AG20443 (cell line): ENCODE data around the gene ARMC5.
A peak's percentile ranks its signal among the peaks of the same experiment; 100 is the strongest.
"Not testable (repeated sequence)": the region's sequence is repeated elsewhere in the genome, so short reads cannot be mapped to it uniquely, and the experiment has no call there.

ENCODE experiments used
- DNase-seq: peaks from one replicate; pipeline ENCODE4 v3.0.0; 2012; ENCODE audit warnings: low spot score, mixed read lengths

The ARMC5 gene

DNA sequence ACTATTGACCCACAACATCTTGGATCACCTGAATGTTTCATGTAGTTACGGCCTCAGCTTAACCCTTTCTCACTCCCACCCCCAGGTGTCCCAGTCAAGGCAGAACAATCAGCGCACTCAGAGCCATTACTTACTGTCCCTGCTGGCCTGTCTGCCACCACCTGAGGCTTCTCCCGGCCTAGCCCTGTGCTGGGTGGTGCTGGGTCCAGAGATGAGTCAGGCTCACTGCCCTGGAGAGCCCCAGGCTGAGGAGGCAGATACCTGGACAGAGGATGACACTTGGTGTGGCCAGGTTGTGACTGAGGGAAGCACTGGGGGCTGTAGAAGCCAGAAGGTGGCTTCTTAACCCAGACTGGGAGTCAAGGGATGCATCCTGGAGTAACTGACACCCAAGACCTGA lies 19.7 kb downstream of the ARMC5 start:
- no peak for DNase-seq

DNA sequence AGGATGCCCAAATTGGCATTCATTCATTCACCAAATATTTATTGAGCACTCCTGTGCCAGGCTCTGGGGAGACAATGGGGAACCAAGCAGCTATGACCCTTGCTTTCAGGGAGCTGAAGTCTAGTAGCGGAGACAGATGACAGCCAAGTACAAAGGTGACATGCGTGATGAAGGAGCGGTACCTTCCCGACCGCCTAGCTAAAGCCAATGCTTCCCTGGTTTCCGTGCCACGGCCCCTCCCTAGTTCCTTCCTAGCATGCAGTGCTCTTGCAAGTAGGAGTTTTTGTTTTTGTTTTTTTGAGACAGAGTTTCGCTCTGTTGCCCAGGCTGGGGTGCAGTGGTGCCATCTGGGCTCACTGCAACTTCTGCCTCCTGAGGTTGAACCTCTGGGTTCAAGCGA lies 20.4 kb downstream of the ARMC5 start:
- DNase-seq, result no peak

DNA sequence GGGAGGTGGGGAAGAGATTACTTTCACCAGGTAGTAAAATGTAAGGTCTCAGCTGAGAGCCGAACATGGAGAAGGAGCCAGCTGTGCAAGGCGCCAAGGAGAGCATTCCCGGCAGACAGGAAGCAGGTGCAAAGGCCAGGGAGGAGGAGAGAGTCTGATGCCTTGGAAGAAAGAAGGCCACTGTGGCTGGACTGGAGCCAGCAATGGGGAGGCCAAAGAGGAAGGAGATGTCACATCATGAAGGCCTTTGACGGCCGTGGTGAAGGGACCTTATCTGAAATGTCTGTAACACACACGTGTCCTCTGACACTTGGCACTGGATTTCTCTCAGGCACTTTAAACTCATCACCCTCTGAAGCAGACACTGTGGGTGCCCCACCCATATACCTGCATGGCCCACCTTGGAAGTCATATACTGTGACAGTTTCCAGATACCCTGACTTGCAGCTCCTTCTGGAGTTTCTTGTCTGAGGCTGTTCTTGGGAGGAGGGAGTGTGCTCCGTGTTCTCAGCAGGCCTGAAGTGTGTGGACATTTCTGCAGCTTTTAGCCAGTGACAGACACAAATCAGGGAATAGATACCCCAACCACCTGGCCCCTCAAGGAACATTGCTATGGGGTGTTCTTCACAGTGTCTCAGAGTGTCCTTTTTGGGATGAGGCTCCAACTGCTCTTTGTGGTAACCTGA lies 21.7 kb downstream of the ARMC5 start:
- DNase-seq, result no peak

DNA sequence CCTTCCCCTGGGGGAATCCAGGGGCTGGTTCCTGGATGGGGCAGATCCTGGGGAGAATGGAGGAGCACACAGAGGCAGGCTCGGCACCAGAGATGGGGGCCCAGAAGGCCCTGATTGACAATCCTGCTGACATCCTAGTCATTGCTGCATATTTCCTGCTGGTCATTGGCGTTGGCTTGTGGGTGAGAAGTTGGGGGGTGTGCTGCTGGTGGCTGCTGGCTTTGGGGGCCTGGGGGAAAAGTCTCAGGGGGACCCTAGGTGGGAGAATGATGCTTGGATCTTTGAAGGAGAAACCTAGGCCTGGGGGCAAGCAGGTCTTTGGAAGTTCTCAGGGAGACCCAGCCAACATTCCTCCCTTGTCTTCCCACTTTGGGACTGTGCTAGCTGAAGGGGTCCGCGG lies 23.8 kb downstream of the ARMC5 start, which contains the start of gene SLC5A2:
TSS of gene SLC5A2 (plus strand) at position 43 of the 400 bp plus-strand sequence. CDS start at position 57, 14 bp downstream.
- DNase-seq, result no peak

DNA sequence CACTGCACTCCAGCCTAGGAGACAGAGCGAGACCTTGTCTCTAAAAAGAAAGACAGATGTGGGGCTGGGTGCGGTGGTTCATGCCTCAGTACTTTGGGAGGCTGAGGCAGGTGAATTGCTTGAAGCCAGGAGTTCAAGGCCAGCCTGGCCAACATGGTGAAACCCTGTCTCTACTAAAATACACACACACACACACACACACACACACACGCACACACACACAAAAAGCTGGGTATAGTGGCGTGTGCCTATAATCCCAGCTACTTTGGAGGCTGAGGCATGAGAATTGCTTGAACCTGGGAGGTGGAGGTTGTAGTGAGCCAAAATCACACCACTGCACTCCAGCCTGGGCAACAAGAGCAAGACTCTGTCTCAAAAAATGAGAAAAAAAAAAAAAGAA lies 24.7 kb downstream of the ARMC5 start:
- DNase-seq, result not testable (repeated sequence)

DNA sequence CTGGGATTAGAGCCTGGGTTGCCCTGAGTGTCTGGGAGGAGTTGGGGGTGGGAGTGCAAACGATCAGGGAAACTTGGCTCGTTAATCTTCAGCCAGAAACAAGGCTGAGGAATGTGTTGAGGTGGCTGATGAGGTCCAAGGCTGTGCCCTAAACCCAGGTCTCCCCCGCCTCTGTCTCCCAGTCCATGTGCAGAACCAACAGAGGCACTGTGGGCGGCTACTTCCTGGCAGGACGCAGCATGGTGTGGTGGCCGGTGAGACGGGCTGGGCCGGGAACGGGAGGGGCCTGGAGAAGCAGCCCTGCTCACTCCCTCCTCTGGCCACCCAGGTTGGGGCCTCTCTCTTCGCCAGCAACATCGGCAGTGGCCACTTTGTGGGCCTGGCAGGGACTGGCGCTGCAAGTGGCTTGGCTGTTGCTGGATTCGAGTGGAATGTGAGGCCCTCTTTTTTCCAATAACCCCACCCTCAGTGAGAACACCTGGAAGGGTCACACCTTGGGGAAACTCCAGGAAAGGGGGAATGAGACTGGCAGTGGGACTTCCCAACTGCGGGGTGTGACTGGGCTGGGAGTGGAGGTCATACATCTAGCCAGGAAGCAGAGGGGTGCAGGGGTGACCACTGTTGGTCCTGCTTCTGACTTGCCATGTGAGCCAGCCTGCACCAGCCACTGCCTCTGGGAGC lies 25.3 kb downstream of the ARMC5 start:
- no peak for DNase-seq

DNA sequence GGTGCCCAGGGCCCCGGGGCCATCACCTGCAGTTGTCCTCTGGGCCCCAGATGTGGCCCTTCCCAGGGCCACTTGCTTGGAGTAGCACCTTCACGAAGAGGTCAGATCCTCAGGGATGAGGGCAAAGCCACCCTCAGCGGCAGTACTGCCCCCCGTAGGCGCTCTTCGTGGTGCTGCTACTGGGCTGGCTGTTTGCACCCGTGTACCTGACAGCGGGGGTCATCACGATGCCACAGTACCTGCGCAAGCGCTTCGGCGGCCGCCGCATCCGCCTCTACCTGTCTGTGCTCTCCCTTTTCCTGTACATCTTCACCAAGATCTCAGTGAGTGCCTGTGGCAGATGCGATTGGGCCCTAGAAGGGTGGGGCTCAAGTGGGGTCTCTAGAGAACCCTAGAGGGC lies 26.3 kb downstream of the ARMC5 start:
- DNase-seq, result no peak

DNA sequence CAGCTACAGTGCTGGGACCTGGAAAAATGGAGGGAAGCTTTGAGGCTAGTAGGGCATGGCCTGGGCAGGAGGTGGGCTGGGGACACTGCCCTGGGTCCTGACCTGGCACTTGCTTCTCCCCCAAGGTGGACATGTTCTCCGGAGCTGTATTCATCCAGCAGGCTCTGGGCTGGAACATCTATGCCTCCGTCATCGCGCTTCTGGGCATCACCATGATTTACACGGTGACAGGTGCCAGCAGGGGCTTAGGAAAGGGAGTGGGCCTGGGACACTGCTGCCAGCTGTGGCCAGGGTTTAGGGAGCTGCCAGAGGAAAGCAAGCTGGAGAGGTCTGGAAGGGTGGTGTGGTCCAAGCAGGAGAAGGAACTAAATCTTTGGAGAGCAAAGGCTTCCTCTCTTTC lies 26.7 kb downstream of the ARMC5 start:
- no peak for DNase-seq

DNA sequence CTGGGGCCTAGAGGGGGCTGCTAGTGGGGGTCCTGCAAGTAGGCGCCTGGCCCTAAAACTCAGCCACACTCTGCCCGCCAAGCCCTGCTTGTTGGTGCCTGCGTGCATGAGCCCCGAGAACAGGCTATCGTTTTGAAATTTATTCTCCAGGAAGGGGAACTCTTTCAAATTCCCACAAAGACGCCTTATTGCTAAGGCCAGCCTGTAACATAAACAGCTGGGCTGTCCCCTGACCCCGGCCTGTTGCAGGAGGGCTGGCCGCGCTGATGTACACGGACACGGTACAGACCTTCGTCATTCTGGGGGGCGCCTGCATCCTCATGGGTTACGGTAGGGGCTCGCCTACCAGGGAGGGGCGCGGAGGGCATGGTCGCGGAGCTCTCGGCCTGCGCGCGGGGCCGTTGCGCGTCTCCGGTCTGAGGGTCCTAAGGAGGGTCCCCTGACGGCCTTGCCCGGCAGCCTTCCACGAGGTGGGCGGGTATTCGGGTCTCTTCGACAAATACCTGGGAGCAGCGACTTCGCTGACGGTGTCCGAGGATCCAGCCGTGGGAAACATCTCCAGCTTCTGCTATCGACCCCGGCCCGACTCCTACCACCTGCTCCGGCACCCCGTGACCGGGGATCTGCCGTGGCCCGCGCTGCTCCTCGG lies 27.9 kb downstream of the ARMC5 start:
- no peak for DNase-seq

DNA sequence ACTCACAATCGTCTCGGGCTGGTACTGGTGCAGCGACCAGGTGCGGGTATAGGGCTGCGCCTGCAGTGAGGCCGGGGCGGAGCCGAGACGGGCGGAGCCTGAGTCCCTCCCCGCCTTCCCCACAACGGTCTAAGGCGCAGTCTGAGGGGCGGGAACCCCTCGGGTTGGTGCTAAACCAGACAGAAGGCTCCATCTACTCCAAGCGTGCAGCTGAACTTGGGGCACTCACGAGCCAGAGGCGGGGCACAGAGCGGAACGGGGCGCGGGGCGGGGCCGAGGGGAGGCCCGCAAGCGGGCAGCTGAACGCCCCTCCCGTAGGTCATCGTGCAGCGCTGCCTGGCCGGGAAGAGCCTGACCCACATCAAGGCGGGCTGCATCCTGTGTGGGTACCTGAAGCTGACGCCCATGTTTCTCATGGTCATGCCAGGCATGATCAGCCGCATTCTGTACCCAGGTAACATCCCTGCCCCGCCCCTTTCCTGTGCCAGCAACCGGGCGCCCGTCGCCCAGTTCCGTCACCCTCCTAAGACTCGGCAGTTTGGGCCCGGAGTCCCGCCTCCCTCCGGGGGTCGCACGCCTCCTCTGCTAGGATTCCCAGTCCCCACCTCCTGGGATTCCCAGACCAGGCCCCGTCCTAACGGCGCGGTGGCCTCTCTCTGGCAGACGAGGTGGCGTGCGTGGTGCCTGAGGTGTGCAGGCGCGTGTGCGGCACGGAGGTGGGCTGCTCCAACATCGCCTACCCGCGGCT lies 28.6 kb downstream of the ARMC5 start:
- DNase-seq, result peak; percentile 73

DNA sequence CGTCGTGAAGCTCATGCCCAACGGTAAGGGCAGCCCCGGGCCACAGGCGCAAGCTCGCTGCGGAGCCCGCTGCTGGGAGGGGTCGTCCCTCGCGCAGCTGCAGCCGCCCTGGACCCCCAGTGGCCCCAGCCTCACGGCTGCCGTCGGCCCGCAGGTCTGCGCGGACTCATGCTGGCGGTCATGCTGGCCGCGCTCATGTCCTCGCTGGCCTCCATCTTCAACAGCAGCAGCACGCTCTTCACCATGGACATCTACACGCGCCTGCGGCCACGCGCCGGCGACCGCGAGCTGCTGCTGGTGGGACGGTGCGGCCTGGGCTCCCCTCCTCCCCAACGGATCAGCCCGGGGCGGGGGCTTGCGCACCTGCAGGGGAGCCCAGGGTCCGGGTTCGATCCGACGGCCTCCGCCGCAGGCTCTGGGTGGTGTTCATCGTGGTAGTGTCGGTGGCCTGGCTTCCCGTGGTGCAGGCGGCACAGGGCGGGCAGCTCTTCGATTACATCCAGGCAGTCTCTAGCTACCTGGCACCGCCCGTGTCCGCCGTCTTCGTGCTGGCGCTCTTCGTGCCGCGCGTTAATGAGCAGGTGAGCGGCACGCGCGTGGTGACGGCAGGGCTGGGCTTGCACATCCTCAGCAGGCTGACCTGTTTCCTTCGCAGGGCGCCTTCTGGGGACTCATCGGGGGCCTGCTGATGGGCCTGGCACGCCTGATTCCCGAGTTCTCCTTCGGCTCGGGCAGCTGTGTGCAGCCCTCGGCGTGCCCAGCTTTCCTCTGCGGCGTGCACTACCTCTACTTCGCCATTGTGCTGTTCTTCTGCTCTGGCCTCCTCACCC lies 29.4 kb downstream of the ARMC5 start:
- no peak for DNase-seq

DNA sequence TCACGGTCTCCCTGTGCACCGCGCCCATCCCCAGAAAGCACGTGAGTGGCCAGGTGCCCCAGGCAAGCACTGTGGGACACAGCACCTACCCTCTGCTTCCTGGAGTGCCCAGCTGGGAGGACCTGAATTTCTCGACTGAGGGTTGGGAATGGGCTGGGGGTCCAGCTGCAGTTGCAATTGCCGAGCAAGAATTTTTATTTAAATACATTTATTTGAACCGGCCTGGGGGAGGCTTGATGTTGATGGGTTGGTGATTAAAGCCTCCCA lies 29.9 kb downstream of the ARMC5 start:
- no peak for DNase-seq

DNA sequence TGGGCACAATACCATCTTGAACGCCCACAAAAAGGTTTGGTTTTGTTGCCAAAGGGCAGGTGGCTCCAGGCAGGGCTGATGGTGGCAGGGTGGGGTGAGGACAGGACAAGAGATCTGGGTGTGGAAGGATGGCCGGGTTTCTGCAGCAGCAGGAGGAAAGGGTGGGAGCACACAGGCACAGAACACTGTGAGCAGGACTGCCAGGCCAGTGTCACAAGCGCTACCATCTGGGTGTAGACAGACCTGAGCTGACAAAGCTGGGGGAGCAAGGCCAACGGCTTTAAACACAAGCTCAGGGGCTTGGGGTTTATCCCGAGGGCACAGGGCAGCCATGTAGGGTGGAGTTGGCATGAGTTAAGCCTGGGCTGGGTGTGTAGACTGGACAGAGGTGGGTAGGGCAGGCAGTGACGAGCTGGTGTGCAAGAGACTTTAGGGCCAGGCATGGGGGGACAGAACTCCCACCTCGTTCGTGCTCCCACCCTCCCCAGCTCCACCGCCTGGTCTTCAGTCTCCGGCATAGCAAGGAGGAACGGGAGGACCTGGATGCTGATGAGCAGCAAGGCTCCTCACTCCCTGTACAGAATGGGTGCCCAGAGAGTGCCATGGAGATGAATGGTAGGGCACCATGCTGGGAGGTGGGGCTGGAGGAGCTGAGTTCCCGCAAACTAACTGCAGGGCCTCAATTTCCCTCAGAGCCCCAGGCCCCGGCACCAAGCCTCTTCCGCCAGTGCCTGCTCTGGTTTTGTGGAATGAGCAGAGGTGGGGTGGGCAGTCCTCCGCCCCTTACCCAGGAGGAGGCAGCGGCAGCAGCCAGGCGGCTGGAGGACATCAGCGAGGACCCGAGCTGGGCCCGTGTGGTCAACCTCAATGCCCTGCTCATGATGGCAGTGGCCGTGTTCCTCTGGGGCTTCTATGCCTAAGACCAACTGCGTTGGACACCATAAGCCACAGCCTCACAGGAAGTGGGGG lies 30.6 kb downstream of the ARMC5 start:
- DNase-seq, result no peak

DNA sequence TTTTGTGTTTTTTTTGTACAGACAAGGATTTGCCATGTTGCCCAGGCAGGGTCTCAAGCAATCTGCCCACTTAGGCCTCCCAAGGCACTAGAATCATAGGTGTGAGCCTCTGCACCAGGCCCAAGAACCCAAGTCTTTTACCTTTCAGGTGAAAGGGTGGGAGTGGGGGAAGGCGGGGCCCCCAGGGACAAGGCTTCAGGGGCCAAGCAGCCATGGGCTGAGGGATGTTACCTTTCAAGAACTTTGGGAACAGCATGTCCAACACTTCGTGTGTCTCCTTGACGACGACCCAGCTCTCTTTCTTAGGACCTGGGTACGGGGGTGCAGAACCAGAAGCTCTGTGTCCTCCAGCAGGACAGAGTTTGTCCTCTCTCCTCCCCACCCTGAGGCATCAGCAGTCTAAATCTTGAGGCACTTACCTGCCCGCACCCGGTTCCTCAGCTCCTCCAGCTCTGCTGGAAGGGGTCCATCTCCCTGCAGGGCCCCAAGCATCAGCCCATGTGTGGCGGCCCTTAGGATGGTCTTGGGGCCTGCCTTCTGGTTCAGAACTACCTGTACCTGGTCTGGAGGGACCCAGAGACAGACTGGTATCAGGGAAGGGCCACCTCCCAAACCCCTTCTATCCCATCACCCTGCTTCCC lies 32.6 kb downstream of the ARMC5 start:
- no peak for DNase-seq

DNA sequence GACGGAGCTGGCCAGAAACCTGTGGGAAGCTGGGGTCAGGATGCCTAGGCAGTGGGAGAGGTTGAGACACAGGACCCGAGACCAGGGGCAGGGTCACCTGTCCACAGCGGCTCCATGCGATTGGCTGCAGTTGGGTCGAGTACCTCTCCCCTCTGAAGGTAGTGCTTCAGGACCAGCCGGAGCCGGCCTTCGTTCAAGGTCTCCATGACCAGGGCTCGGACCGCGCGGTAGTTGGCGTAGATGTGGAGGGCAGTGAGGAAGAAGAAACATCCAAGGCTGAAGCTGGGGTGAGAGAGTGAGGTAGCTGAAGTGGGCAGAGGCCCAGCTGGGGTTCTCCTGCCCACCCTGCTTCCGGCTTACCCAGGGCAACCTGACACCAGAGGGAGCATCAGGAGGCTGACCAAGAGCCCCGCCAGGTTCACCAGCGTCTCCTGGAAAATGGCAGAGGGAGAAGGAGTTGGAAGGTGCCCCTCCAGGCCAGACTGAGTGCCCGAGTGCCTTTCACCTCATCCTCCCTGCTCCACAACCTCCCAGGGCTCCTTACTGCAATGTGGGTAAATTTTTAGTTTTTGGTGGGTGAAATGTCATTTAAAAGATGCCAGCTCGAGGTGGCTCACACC lies 34.3 kb downstream of the ARMC5 start:
- no peak for DNase-seq

DNA sequence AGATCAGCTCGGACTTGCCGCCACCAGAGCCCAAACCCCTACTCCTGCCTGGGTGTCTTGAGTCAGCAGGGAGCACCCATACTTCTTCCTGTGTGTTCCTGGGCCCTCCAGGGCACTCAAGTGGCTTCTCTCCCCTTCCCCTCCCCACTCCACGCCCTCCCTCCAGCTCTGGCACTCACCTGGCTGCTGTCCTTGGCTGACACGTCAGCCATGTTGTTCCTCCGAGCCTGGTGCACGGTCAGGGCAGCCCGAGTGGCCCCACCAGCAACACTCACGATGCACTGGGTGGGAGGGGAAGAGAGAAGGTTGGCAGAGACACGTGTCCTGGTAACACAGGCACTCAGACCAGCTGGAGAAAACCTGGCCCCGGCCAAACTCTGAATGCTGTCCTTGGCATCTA lies 37.4 kb downstream of the ARMC5 start:
- no peak for DNase-seq

DNA sequence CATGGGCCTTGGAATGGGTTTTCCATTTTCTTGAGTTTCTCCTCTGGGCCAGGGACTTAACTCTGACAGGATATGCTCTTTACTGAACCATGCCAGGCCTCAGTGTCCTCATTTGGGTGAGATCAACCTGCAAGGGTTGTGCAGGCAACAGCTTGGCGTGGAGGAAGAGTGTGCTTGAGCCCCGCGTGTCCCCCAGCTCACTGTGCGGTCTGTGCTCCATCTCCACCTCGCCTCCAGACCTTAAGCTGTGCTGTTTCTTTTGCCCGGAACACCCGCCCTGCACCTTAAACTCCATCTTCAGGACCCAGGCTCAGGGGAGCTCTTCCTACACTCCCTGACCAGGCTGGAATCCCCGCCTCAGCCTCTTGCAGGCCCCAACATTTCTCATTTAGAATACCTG lies 39.2 kb downstream of the ARMC5 start:
- DNase-seq, result no peak

DNA sequence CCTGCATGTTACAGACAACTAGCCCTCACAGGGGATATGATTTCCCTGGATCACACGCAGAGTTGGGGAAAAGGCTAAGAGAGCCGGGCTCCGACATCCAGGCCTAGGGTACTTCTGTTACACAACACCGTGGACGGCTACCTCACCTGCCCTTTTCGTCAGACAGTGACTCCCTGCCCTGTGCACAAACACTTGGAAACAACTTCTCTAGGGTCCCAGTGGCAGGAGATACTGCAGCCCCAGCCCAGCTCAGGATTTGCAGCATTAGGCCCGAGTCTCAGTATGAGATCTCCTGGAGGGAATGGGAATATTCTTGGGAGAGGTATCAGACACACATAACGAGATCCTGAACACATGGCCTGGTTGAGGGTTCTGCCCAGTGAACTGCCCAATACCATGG lies 40.6 kb downstream of the ARMC5 start:
- DNase-seq, result no peak

DNA sequence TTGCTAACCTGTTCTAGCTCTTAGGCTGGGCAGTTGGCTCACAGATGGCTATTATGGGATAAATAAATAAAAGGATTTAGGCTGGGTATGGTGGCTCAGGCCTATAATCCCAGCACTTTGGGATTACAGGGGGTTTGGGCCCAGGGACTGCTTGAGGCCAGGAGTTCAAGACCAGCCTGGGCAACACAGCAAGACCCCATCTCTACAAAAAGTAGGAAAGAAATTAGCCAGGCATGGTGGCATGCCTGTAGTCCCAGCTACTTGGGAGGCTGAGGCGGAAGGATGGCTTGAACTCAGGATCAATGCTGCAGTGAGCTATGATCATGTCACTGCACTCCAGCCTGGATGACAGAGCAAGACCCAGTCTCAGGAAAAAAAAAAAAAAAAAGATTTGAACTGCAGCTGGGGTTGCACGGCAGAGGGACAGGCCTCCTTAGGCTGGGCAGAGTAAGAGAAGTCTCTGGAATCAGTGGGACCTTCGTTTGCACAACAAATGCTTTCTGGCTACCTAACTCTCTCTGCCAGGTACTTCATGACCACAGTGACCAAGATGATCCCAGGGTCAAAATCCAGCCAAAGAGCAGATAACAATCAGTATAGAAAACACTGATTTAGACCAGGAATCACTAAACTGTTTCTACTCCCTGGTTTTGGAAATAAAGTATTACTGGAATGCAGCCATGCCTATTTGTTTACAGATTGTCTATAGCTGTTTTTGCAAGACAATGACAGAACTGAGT lies 42.1 kb downstream of the ARMC5 start:
- DNase-seq, result no peak
